CD14-positive monocyte (primary cell): ENCODE results near the gene BUD23. TPM values are rescaled to one million over a fixed set of nuclear protein-coding genes. Genes with fewer than 3 reads are reported as not detected.
A peak's percentile ranks its signal among the peaks of the same experiment; 100 is the strongest.

Experiments used
- DNase-seq, 3 donors: peaks; one replicate each; pipeline ENCODE4 v3.0.0-alpha.2; 2011 to 2022
- H2AFZ ChIP-seq: 2 replicates; pipeline ENCODE4 v1.6.0; 2012; ENCODE audit warnings: mild to moderate bottlenecking, low read depth, low read length, inconsistent platforms; ENCODE audit not compliant: insufficient read depth, poor library complexity, severe bottlenecking
- H3K27ac ChIP-seq, 2 donors: 1 replicate in 1 of 2; 2 replicates in 1 of 2; pipeline ENCODE4 v1.5.1; 2012 to 2013; ENCODE audit warnings: low read length in 2 of 2, control low read depth in 1 of 2, inconsistent platforms in 1 of 2, low read depth in 1 of 2, mild to moderate bottlenecking in 1 of 2
- H3K27me3 ChIP-seq, 2 donors: one replicate each; pipeline versions ENCODE4 v1.6.0 to v1.6.1; 2011 to 2013; ENCODE audit warnings: low read length in 2 of 2; ENCODE audit not compliant: control insufficient read depth in 2 of 2, insufficient read depth in 2 of 2
- H3K36me3 ChIP-seq, 2 donors: replicated peaks in 1 of 2; 1 replicate in 1 of 2; 2 replicates in 1 of 2; pipeline versions ENCODE4 v1.5.1 to v1.6.1; 2012 to 2013; ENCODE audit warnings: low read length in 2 of 2, control low read depth in 1 of 2, inconsistent platforms in 1 of 2, mild to moderate bottlenecking in 1 of 2; ENCODE audit not compliant: insufficient read depth in 2 of 2, control insufficient read depth in 1 of 2
- H3K4me1 ChIP-seq, 2 donors: 1 replicate in 1 of 2; 2 replicates in 1 of 2; pipeline versions ENCODE4 v1.5.1 to v1.6.1; 2012 to 2013; ENCODE audit warnings: low read length in 2 of 2, control low read depth in 1 of 2, inconsistent platforms in 1 of 2, mild to moderate bottlenecking in 1 of 2, moderate library complexity in 1 of 2; ENCODE audit not compliant: insufficient read depth in 2 of 2, control insufficient read depth in 1 of 2
- H3K4me2 ChIP-seq: replicated peaks from 2 replicates; pipeline ENCODE3; 2012; ENCODE audit warnings: low read length, moderate library complexity, mild to moderate bottlenecking; ENCODE audit not compliant: poor library complexity, severe bottlenecking; ENCODE audit errors: extremely low read depth
- H3K4me3 ChIP-seq, 3 experiments: fragments of 200-600 bp in 1 of 3; sonication (generic) in 1 of 3; replicated peaks in 1 of 3; 1 replicate in 2 of 3; 2 replicates in 1 of 3; pipeline ENCODE4 v1.5.1; 2011 to 2013; ENCODE audit warnings: low read length in 3 of 3, mild to moderate bottlenecking in 3 of 3, control low read depth in 2 of 3, low read depth in 2 of 3, inconsistent platforms in 1 of 3, moderate library complexity in 1 of 3
- H3K79me2 ChIP-seq: 2 replicates; pipeline ENCODE4 v1.6.0; 2012; ENCODE audit warnings: mild to moderate bottlenecking, control low read depth, inconsistent platforms, low read length, moderate library complexity; ENCODE audit not compliant: insufficient read depth
- H3K9ac ChIP-seq: 2 replicates; pipeline ENCODE4 v1.6.0; 2017; ENCODE audit warnings: low read length, mild to moderate bottlenecking; ENCODE audit not compliant: insufficient read depth, poor library complexity, severe bottlenecking
- H3K9me3 ChIP-seq, 2 donors: replicated peaks in 1 of 2; 1 replicate in 1 of 2; 2 replicates in 1 of 2; pipeline versions ENCODE4 v1.5.1 to v1.6.1; 2012 to 2013; ENCODE audit warnings: low read length in 2 of 2, control low read depth in 1 of 2; ENCODE audit not compliant: control insufficient read depth in 1 of 2, insufficient read depth in 1 of 2
- H4K20me1 ChIP-seq: 2 replicates; pipeline ENCODE4 v1.6.0; 2012; ENCODE audit warnings: mild to moderate bottlenecking, low read length, control low read depth, moderate library complexity; ENCODE audit not compliant: insufficient read depth
- H3K27ac Mint-ChIP-seq, 7 donors: one replicate each; pipeline ENCODE4 v1.8.0; 2020; ENCODE audit warnings: mild to moderate bottlenecking in 7 of 7, mixed read lengths in 7 of 7, moderate library complexity in 6 of 7, inconsistent platforms in 2 of 7
- H3K27me3 Mint-ChIP-seq, 3 donors: one replicate each; pipeline ENCODE4 v1.8.0; 2021 to 2022; ENCODE audit warnings: low read depth in 3 of 3, mild to moderate bottlenecking in 3 of 3, mixed read lengths in 3 of 3, moderate library complexity in 3 of 3, inconsistent platforms in 1 of 3
- H3K36me3 Mint-ChIP-seq, 2 donors: one replicate each; pipeline ENCODE4 v1.8.0; 2020; ENCODE audit warnings: mixed read lengths in 2 of 2, inconsistent platforms in 1 of 2, mild to moderate bottlenecking in 1 of 2
- H3K4me1 Mint-ChIP-seq: one replicate; pipeline ENCODE4 v1.8.0; 2020; ENCODE audit warnings: mild to moderate bottlenecking, mixed read lengths
- H3K4me3 Mint-ChIP-seq, 2 donors: one replicate each; pipeline ENCODE4 v1.8.0; 2020; ENCODE audit warnings: mild to moderate bottlenecking in 2 of 2, mixed read lengths in 2 of 2, moderate library complexity in 1 of 2
- H3K9me3 Mint-ChIP-seq, 7 donors: one replicate each; pipeline ENCODE4 v1.8.0; 2020 to 2022; ENCODE audit warnings: mixed read lengths in 7 of 7, mild to moderate bottlenecking in 6 of 7, moderate library complexity in 6 of 7, inconsistent platforms in 2 of 7
- WGBS: methylation state at CpG from one replicate; pipeline ENCODE4 v1.1.5; 2013; ENCODE audit warnings: missing lambda C conversion rate; ENCODE audit not compliant: insufficient coverage; 5-methylcytosine and 5-hydroxymethylcytosine counted together
- intact Hi-C, 2 donors: fragments of 100-400 bp; cut with micrococcal nuclease; formaldehyde crosslinking; loops; one replicate each; pipeline versions ENCODE4 v1.15.0 to v1.15.1; 2023
- polyA plus RNA-seq, 3 donors: library from polyadenylated mRNA; depleted of rRNA in 1 of 3; unstranded in 2 of 3; stranded (reverse) in 1 of 3; fragments of 300-500 nt in 2 of 3; fragments of >200 nt in 1 of 3; fragmentation: Illumina TruSeq in 2 of 3; gene quantifications; 1 replicate in 2 of 3; 2 replicates in 1 of 3; pipeline ENCODE4 v1.2.3, GENCODE V29; 2012 to 2021
- TF ChIP-seq, protein P1 (sequence below): fragments of 200-600 bp; IDR thresholded peaks from one replicate; pipeline ENCODE4 v1.8.0; 2022; ENCODE audit warnings: antibody characterized with exemption, mild to moderate bottlenecking

The BUD23 gene
- polyA plus RNA-seq, 3 donors: 44.5 to 51.9 (median 51.1) TPM

DNA sequence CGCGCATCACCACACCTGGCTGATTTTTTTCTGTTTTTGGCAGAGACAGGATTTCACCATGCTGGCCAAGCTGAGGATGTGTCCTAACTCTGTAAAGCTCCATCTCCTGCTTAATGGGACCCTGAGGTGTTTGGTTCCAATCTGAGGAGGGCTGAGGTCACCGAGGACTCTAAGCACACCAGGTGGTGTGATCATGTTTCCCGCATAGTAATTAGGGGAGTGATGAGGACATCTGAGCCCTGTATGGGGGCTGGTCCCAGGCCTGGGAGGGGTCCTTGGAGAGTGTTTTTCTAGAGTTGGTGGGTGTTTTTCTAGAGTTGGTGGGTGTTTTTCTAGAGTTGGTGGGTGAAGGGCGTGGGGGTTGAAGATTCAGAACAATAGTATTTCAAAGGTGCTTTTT, 58.2 kb downstream of the BUD23 start:
- peaks cover 5% of the 10 kb centered on the region for H3K79me2 ChIP-seq
- no peak overlapping the region for H3K4me3 ChIP-seq
- peaks cover 7 to 9% of the 10 kb centered on the region in 2 donors for H3K36me3 ChIP-seq
- H3K27ac ChIP-seq: no peak overlapping the region
- H3K9me3 ChIP-seq: no peaks in the 10 kb centered on the region
- peaks cover 15 to 23% of the 10 kb centered on the region in 2 donors for H3K4me1 ChIP-seq
- Mint-ChIP-seq H3K9me3 (no peaks in the 10 kb centered on the region), H3K27me3 (peaks cover 17 to 35% (median 27%) of the 10 kb centered on the region in 3 donors), H3K27ac (peak overlapping the region in 1 of 7 donors; percentile 58), H3K4me1 (peaks cover 12% of the 10 kb centered on the region), H3K36me3 (peaks cover 8 to 11% of the 10 kb centered on the region in 2 donors), H3K4me3 (peak overlapping the region in 1 of 2 donors; percentile 60)
- no peak overlapping the region for H2AFZ ChIP-seq
- H3K27me3 ChIP-seq: peaks cover 0 to 12% of the 10 kb centered on the region in 2 donors
- no peak overlapping the region for H3K9ac ChIP-seq
- H4K20me1 ChIP-seq: peaks cover 12% of the 10 kb centered on the region
- TF ChIP-seq, protein P1, sequence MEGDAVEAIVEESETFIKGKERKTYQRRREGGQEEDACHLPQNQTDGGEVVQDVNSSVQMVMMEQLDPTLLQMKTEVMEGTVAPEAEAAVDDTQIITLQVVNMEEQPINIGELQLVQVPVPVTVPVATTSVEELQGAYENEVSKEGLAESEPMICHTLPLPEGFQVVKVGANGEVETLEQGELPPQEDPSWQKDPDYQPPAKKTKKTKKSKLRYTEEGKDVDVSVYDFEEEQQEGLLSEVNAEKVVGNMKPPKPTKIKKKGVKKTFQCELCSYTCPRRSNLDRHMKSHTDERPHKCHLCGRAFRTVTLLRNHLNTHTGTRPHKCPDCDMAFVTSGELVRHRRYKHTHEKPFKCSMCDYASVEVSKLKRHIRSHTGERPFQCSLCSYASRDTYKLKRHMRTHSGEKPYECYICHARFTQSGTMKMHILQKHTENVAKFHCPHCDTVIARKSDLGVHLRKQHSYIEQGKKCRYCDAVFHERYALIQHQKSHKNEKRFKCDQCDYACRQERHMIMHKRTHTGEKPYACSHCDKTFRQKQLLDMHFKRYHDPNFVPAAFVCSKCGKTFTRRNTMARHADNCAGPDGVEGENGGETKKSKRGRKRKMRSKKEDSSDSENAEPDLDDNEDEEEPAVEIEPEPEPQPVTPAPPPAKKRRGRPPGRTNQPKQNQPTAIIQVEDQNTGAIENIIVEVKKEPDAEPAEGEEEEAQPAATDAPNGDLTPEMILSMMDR: no peak
- 83% methylated on average over 2 of the region's 5 CpGs for WGBS
- H3K4me2 ChIP-seq: no peak overlapping the region
- no peak for DNase-seq
- intact Hi-C loops: no loop called here

DNA sequence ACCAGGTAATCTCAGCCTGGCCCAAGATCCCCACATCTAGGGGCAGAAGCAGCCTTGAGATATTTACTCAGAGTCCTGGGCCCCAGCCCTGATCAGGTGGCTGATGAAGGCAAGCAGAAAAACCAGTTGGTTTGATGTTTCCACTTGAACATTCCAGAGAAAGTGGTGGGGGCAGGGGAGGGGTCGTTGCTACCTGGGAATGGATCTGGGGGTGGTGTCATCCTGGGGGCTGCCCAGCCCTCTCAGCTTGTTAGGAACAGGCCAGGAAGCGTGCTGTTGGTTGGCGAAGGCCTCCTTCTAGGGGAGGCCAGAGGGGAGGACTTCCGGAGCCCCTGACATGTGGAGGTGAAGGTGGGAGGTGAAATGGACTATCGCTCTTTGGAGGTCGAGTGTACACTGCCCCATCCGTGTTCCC, 58.9 kb downstream of the BUD23 start:
- H3K36me3 Mint-ChIP-seq: peaks cover 1 to 3% of the 10 kb centered on the region in 2 donors
- peaks cover 17 to 36% (median 27%) of the 10 kb centered on the region in 3 donors for H3K27me3 Mint-ChIP-seq
- H3K27ac Mint-ChIP-seq: no peak overlapping the region
- peak overlapping the region in 1 of 2 donors; percentile 26 for H3K4me3 Mint-ChIP-seq
- peaks cover 9% of the 10 kb centered on the region for H3K4me1 Mint-ChIP-seq
- no peak overlapping the region for H3K4me3 ChIP-seq
- peaks cover 15 to 20% of the 10 kb centered on the region in 2 donors for H3K4me1 ChIP-seq
- no peak overlapping the region for H3K9ac ChIP-seq
- no peak for DNase-seq
- H3K27ac ChIP-seq: no peak overlapping the region
- peaks cover 0 to 12% of the 10 kb centered on the region in 2 donors for H3K27me3 ChIP-seq
- peaks cover under 1 to 2% of the 10 kb centered on the region in 2 donors for H3K36me3 ChIP-seq
- intact Hi-C loops: no loop called here
- H3K9me3 ChIP-seq: no peaks in the 10 kb centered on the region
- WGBS: 73% methylated on average over 5 of the region's 7 CpGs
- peaks cover 7% of the 10 kb centered on the region for H4K20me1 ChIP-seq
- H2AFZ ChIP-seq: no peak overlapping the region
- no peak overlapping the region for H3K4me2 ChIP-seq
- H3K9me3 Mint-ChIP-seq: peaks cover 0 to 2% (median 0%) of the 10 kb centered on the region in 7 donors
- peaks cover 3% of the 10 kb centered on the region for H3K79me2 ChIP-seq
- TF ChIP-seq, protein P1: no peak
